Stomach (tissue), 4 donors: Measurements from ENCODE around the gene TAT.

Experiments used
- EP300 ChIP-seq: sonication (generic); formaldehyde crosslinking; IDR thresholded peaks from one replicate; pipeline ENCODE4 v1.6.1; 2017; ENCODE audit warnings: antibody characterized with exemption
- POLR2A ChIP-seq, 4 donors: fragments of 450-650 bp; IDR thresholded peaks; one replicate each; pipeline ENCODE4 v1.6.1; 2016; ENCODE audit warnings: antibody characterized with exemption in 4 of 4, control low read depth in 2 of 4, mild to moderate bottlenecking in 1 of 4, moderate library complexity in 1 of 4
- POLR2AphosphoS5 ChIP-seq, 3 donors: sonication (generic); formaldehyde crosslinking; IDR thresholded peaks; one replicate each; pipeline ENCODE4 v1.6.1; 2016; ENCODE audit warnings: antibody characterized with exemption in 3 of 3
- TF ChIP-seq, protein P1 (sequence below), 7 experiments: fragments of 450-650 bp in 4 of 7; fragments of 200-600 bp in 3 of 7; sonication (generic) in 3 of 7; IDR thresholded peaks; one replicate each; pipeline ENCODE4 v1.5.1; 2016 to 2019; ENCODE audit warnings: antibody characterized with exemption in 7 of 7, control low read depth in 2 of 7, mild to moderate bottlenecking in 1 of 7

DNA sequence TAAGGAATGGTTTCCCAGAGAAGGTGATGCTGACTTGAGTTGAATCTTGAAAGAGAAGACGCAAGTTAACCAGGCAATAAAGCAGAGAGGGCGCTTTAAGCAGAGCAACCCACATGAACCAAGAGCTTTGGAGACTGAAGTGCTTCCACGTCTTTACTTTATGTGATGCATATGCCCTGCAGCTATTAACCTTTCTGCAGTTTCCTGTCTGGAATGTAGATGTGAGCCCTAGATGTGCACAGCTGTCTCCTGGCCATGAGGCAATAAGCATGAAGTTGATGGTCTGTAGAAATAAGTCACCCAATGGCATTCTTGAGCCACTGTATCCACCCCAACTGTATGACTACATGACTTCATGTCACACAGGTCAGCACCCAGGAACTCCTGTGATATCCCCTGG lies 56.3 kb downstream of the TAT start:
- TF ChIP-seq, protein P1, sequence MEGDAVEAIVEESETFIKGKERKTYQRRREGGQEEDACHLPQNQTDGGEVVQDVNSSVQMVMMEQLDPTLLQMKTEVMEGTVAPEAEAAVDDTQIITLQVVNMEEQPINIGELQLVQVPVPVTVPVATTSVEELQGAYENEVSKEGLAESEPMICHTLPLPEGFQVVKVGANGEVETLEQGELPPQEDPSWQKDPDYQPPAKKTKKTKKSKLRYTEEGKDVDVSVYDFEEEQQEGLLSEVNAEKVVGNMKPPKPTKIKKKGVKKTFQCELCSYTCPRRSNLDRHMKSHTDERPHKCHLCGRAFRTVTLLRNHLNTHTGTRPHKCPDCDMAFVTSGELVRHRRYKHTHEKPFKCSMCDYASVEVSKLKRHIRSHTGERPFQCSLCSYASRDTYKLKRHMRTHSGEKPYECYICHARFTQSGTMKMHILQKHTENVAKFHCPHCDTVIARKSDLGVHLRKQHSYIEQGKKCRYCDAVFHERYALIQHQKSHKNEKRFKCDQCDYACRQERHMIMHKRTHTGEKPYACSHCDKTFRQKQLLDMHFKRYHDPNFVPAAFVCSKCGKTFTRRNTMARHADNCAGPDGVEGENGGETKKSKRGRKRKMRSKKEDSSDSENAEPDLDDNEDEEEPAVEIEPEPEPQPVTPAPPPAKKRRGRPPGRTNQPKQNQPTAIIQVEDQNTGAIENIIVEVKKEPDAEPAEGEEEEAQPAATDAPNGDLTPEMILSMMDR (IDR thresholded peaks at IDR 0.05) = no peak
- no peak for TF ChIP-seq POLR2A (IDR thresholded peaks at IDR 0.05)
- no peak for TF ChIP-seq EP300
- TF ChIP-seq POLR2AphosphoS5 (IDR thresholded peaks at IDR 0.05) = no peak
